Stimulated activated naive CD4-positive, alpha-beta T cell treated with Interleukin-2 at 50 U/mL for 16 hours (primary cell): ENCODE data around the gene NFE2.

ENCODE experiments used
- DNase-seq: peaks from one replicate; lab custom pipeline; 2025; lab: John Stamatoyannopoulos, UW

NFE2 gene

GRCh38 chr12:54249489-54249888 is 51.3 kb downstream of the NFE2 start:
- no peak for DNase-seq

- DNase-seq, result no peak
Observed at GRCh38 chr12:54246011-54246641, 54.7 kb downstream of the NFE2 start.
